GM12878 (cell line): ENCODE data around the gene AGAP1. TPM values are rescaled to one million over a fixed set of nuclear protein-coding genes. Genes with fewer than 3 reads are reported as not detected.

Experiments used
- ATAC-seq: fragments of 200-7000 bp; cut with Tn5 transposase; 3 replicates; pipeline ENCODE4 v1.9.1; 2020; ENCODE audit warnings: mild to moderate bottlenecking, moderate library complexity
- BruUV-seq: library from RNA; stranded (reverse); fragments of 400-500 nt; replicated peaks from 2 replicates; lab custom pipeline; 2021; lab: Mats Ljungman, UMichigan
- CTCF ChIA-PET: fragments of 300-600 bp; sonication (Branson Sonifier 250); formaldehyde crosslinking; extraction: SDS; loops from one replicate; lab custom pipeline; 2021; ENCODE audit warnings: inconsistent platforms; lab: Yijun Ruan, JAX
- POLR2A ChIA-PET: fragments of 350-600 bp; formaldehyde crosslinking; extraction: SDS; loops from one replicate; lab custom pipeline; 2021; ENCODE audit warnings: inconsistent platforms; lab: Charles Lee
- RAD21 ChIA-PET: fragments of 300-600 bp; sonication (Branson Sonifier 250); formaldehyde crosslinking; loops from one replicate; lab custom pipeline; 2023; ENCODE audit warnings: antibody characterized with exemption; ENCODE audit not compliant: unreplicated experiment; lab: Charles Lee
- SMC1A ChIA-PET: fragments of 300-600 bp; sonication (Branson Sonifier 250); formaldehyde crosslinking; loops from one replicate; lab custom pipeline; 2023; ENCODE audit not compliant: unreplicated experiment, uncharacterized antibody; lab: Charles Lee
- DNase-seq: peaks from one replicate; pipeline ENCODE4 v3.0.0-alpha.2; 2011; ENCODE audit warnings: low read depth, low spot score
- FAIRE-seq: peaks from 3 replicates; lab custom pipeline; 2011; peaks lifted over from hg19 to GRCh38; lab: Jason Lieb, UNC
- H2AFZ ChIP-seq: 2 replicates; pipeline ENCODE4 v1.6.0; 2011; ENCODE audit warnings: low read depth, low read length, control low read depth; ENCODE audit not compliant: control insufficient read depth
- H3K27ac ChIP-seq: 2 replicates; pipeline ENCODE4 v1.5.1; 2011; ENCODE audit warnings: control low read depth; ENCODE audit not compliant: control insufficient read depth, insufficient read depth
- H3K27me3 ChIP-seq, 2 experiments: replicated peaks in 1 of 2; 2 replicates each; pipeline versions ENCODE4 v1.6.0 to v1.6.1; 2011; ENCODE audit warnings: low read length in 1 of 2; ENCODE audit not compliant: control insufficient read depth in 2 of 2, insufficient read depth in 2 of 2
- H3K36me3 ChIP-seq, 2 experiments: 2 replicates each; pipeline ENCODE4 v1.5.1; 2011; ENCODE audit warnings: low read length in 1 of 2; ENCODE audit not compliant: control insufficient read depth in 2 of 2, insufficient read depth in 2 of 2
- H3K4me1 ChIP-seq: 2 replicates; pipeline ENCODE4 v1.6.1; 2011; ENCODE audit warnings: mild to moderate bottlenecking, low read length, moderate library complexity, mixed read lengths; ENCODE audit not compliant: control insufficient read depth, insufficient read depth
- H3K4me2 ChIP-seq: 2 replicates; pipeline ENCODE4 v1.6.0; 2011; ENCODE audit warnings: control low read depth; ENCODE audit not compliant: control insufficient read depth, insufficient read depth
- H3K4me3 ChIP-seq: fragments of 200-600 bp; sonication (generic); 2 replicates; pipeline ENCODE4 v1.5.1; 2016
- H3K79me2 ChIP-seq: 2 replicates; pipeline ENCODE4 v1.6.0; 2011; ENCODE audit warnings: low read length; ENCODE audit not compliant: control insufficient read depth, insufficient read depth
- H3K9ac ChIP-seq: 2 replicates; pipeline ENCODE4 v1.8.0; 2011; ENCODE audit warnings: low read length, control low read depth, mixed read lengths; ENCODE audit not compliant: control insufficient read depth, insufficient read depth
- H3K9me3 ChIP-seq: replicated peaks from 3 replicates; pipeline ENCODE4 v1.5.1; 2011; ENCODE audit warnings: mild to moderate bottlenecking, low read length; ENCODE audit not compliant: control insufficient read depth, insufficient read depth
- H4K20me1 ChIP-seq: 2 replicates; pipeline ENCODE4 v1.6.0; 2011; ENCODE audit not compliant: control insufficient read depth, insufficient read depth
- CBFB ChIP-seq: IDR thresholded peaks from 2 replicates; pipeline ENCODE4 v1.6.1; 2016; ENCODE audit warnings: antibody characterized with exemption, low read depth
- E4F1 ChIP-seq: fragments of 450-650 bp; IDR thresholded peaks from 2 replicates; pipeline ENCODE4 v1.6.1; 2018; ENCODE audit warnings: borderline replicate concordance, mild to moderate bottlenecking; ENCODE audit not compliant: partially characterized antibody
- EGR1 ChIP-seq, 2 experiments: IDR thresholded peaks; 1 replicate in 1 of 2; 2 replicates in 1 of 2; pipeline ENCODE4 v1.6.1; 2011 to 2012; ENCODE audit warnings: low read depth in 2 of 2, low read length in 2 of 2, borderline replicate concordance in 1 of 2, mild to moderate bottlenecking in 1 of 2, moderate library complexity in 1 of 2
- EZH2 ChIP-seq: IDR thresholded peaks from 2 replicates; pipeline ENCODE4 v1.6.1; 2012; ENCODE audit warnings: low read depth, mild to moderate bottlenecking, control low read depth, inconsistent platforms, low read length, borderline replicate concordance; ENCODE audit not compliant: control insufficient read depth
- FOS ChIP-seq: IDR thresholded peaks from 3 replicates; pipeline ENCODE4 v1.6.1; 2011; ENCODE audit warnings: borderline replicate concordance; ENCODE audit not compliant: insufficient read length; ENCODE audit errors: extremely low read depth
- POU2F2 ChIP-seq: IDR thresholded peaks from 3 replicates; pipeline ENCODE4 v1.6.1; 2011; ENCODE audit warnings: low read depth, mild to moderate bottlenecking, low read length, borderline replicate concordance
- SPI1 ChIP-seq: IDR thresholded peaks from 2 replicates; pipeline ENCODE4 v1.6.1; 2011; ENCODE audit warnings: low read depth, mild to moderate bottlenecking, low read length, moderate library complexity, borderline replicate concordance; ENCODE audit not compliant: insufficient read depth
- STAT3 ChIP-seq: IDR thresholded peaks from 2 replicates; pipeline ENCODE4 v1.6.1; 2011; ENCODE audit warnings: low read depth, low read length, improper control_type of control experiment
- ZNF384 ChIP-seq: IDR thresholded peaks from 2 replicates; pipeline ENCODE4 v1.6.1; 2012; ENCODE audit warnings: low read depth, mild to moderate bottlenecking, low read length, improper control_type of control experiment, borderline replicate concordance
- WGBS: methylation state at CpG from one replicate; pipeline ENCODE4 v1.1.6; 2016; ENCODE audit warnings: low lambda C conversion rate; ENCODE audit not compliant: insufficient replicate concordance, insufficient coverage; ENCODE audit errors: missing lambda C conversion rate; 5-methylcytosine and 5-hydroxymethylcytosine counted together
- in situ Hi-C: fragments of 300-500 bp; cut with MboI; formaldehyde crosslinking; loops from 9 replicates; pipeline ENCODE4 v1.14.3; 2018; ENCODE audit warnings: mixed read lengths
- intact Hi-C: fragments of 100-400 bp; cut with micrococcal nuclease; formaldehyde crosslinking; loops from one replicate; pipeline ENCODE4 v1.14.2; 2022; ENCODE audit not compliant: unreplicated experiment
- polyA plus RNA-seq, 11 experiments: library from polyadenylated mRNA; depleted of rRNA in 4 of 11; unstranded in 6 of 11; stranded (reverse) in 5 of 11; fragments of >200 nt; fragmentation: Nextera tagmentation in 4 of 11; fragmentation: Illumina TruSeq in 1 of 11; extraction: Ambion mirVana in 4 of 11; extraction: Trizol in 1 of 11; gene quantifications; 1 replicate in 1 of 11; 2 replicates in 10 of 11; pipeline versions ENCODE4 v1.2.1 to v1.2.3, GENCODE V29; 2011 to 2016; ENCODE audit warnings: inconsistent platforms in 2 of 11, missing spikeins in 2 of 11, low read depth in 1 of 11
- total RNA-seq, 4 experiments: library from RNA; depleted of rRNA in 3 of 4; stranded (reverse); fragments of >200 nt in 3 of 4; fragmentation: Illumina TruSeq in 1 of 4; extraction: Trizol in 1 of 4; gene quantifications; 2 replicates each; pipeline versions ENCODE4 v1.2.1 to v1.2.3, GENCODE V29; 2013 to 2021

The AGAP1 gene
- total and polyA plus RNA-seq, 10 of the 15 experiments (the other 5 are each of a cell fraction or from before 2014, with no cell fraction given): 0.05 to 0.15 (median 0.06) TPM; not detected in 7

- H3K27ac ChIP-seq: no peak overlapping the region
- ChIA-PET POLR2A (no interaction called here), RAD21 (no interaction called here), CTCF (interaction anchor here (0.7 kb wide), 1 partner anchor 626 kb away, joined by 3 read pairs; no protein-coding TSS in a partner anchor), SMC1A (no interaction called here)
- no peaks in the 10 kb centered on the region for H3K27me3 ChIP-seq
- in situ Hi-C loops: no loop called here
- H3K9ac ChIP-seq: no peak overlapping the region
- no peaks in the 10 kb centered on the region for H3K36me3 ChIP-seq
- no peaks in the 10 kb centered on the region for H3K9me3 ChIP-seq
- FAIRE-seq (no peak), DNase-seq (no peak), ATAC-seq (no peak)
- no peaks in the 10 kb centered on the region for H4K20me1 ChIP-seq
- intact Hi-C loops: no loop called here
- no peaks in the 10 kb centered on the region for H3K4me1 ChIP-seq
- no peak overlapping the region for H3K4me3 ChIP-seq
- 36% methylated on average over 11 of the region's 11 CpGs for WGBS
- H3K79me2 ChIP-seq: no peaks in the 10 kb centered on the region
- H2AFZ ChIP-seq: no peak overlapping the region
- no peak overlapping the region for H3K4me2 ChIP-seq
- TF ChIP-seq CBFB (no peak), E4F1 (no peak), EGR1 (IDR thresholded peaks at IDR 0.05; ENCODE audit: borderline replicate concordance in 1 of 2, low read depth in 2 of 2, low read length in 2 of 2) (no peak), FOS (no peak), STAT3 (no peak), ZNF384 (no peak), EZH2 (no peak), POU2F2 (no peak), SPI1 (no peak)
- BruUV-seq: no TSS peak
Observed at GRCh38 chr2:235541838-235542549, 48.2 kb downstream of the AGAP1 start.
